ENCODE results near the gene BCR.

BCR gene

GRCh38 chr22:23151827-23152226, 28.5 kb upstream of the BCR start:
- DNase-seq, result no peak

GRCh38 chr22:23152238-23153114, 27.8 kb upstream of the BCR start:
- DNase-seq, result no peak

DNA sequence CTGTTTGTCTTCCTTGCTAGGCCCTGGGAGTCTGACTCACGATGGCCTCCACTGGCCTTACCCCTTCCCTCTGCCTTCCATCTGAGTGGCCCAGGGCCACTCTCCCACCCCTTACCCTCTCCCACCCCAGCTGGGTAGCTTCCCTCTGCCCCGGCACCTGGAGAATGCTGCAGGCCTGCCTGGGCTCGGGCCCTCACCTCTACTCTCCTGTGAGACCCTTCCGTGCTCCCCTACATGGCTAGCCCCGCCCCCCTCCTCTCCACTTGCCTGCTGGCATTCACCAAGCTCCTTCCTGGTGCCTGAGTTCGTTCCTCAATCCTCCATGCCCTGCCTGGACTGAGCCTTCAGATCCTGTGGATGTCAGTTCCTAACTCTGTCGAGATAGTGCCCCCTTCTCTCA, 26.3 kb upstream of the BCR start:
- no peak for DNase-seq

GRCh38 chr22:23154461-23154860, 25.8 kb upstream of the BCR start:
- no peak for DNase-seq

DNA sequence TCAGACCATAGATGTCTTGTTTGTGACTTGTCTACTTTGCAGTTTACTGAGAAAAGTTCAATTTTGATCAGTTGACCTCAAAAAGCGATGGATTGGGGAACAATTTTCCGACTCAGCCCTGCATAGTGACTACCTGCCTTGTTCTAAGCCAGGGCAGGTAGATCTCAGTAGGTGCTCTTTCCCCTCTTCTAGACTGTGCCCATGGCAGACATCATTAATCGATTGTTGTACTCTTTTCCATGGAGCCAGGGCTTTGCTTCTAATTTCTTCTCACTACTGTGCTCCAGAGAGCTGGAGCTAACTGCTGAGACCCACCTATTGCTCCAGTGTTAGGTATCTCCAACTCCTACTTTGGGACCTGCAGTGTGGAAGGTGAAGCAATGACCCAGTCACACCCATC, 25.2 kb upstream of the BCR start:
- DNase-seq, result no peak

- DNase-seq, result no peak
These were observed 24.5 kb upstream of the BCR start for GRCh38 chr22:23155831-23156230.

GRCh38 chr22:23156286-23156685, 24.0 kb upstream of the BCR start:
- no peak for DNase-seq

DNA sequence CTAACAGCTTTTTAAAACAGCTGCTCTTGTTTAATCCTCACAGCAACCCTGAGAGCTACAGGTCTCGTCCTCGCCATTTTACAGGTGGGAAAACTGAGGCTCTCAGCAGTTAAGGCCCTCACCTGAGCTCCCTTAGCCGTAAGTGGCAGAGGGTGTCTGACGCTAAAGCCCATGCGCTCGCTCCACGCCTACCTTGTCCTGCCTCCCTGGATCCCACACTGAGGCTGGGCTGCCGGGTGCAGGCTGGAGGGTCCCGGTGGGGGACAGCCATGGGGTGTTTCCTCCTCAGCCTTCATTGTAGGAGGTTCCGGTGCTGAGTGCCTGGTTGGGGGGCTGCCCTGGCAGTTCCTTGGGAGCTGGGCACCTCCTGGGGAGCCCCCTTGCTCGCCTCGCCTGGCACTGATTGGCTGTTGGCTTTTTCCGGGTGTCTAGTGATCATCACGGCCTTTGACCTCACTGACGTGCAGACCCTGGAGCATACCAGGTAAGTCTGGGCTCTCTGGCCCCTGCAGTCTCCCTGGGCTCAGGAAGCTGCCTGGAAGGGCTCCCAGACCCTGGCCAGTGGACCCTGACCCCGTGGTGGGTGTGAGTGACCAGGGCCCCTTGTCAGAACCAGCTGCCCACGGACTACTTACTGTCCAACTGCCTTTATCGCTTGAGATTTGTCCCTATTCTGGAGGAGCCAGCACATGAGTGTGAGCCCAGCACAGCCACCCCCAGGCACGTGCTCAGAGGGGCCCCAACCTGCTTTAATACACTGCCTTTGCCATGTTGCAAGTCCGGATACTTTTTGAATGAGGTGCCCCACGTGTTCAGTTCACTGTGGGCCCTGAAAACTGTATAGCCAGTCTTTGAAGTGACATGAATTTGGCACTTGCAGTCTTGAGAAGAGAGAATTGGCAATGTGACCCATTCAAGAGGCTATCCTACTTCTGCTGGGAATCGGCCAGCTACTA, 22.5 kb upstream of the BCR start:
- no peak for DNase-seq

- no peak for DNase-seq
These were observed 21.6 kb upstream of the BCR start for GRCh38 chr22:23158516-23159290.

- no peak for DNase-seq
These were observed 21.0 kb upstream of the BCR start for GRCh38 chr22:23159291-23159630.

DNA sequence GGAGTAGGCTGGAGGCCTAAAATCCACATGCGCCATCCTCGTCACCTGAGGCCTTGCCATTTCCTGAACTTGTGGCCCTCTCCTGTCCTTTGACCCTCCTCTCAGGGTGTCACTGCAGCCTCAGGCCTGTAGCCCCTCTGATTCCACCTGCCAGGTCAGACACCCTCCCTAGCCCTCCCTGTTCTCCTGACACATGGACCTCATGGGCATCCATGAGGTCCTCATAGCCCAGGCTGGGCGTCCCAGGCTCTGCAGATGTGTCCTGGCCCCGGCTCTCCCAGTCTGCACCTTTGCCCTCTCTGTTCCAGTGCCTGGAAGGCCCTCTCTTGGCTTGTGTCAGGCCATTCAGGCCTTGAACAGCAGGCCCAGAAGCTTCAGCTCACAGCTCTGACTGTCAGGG, 19.3 kb upstream of the BCR start:
- DNase-seq, result no peak

DNA sequence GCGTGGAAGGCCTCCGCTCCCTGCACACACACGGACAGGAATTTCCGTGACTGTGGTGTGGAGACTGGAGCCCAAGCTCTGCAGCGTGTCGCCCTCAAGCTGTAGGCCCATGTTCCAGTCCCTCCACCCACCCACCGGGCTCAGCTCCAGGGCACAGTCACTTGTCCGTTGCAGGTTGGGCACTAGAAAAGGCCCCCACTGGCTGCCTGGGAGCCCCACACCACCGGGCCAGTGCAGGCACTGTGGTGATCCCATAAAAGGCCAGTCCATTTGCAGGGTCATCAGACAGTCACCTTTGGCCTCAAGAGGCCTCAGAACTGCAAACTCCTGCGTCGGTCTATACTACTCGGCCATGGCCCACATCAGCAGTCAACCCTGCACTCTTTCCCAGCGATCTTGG, 18.7 kb upstream of the BCR start:
- no peak for DNase-seq

DNA sequence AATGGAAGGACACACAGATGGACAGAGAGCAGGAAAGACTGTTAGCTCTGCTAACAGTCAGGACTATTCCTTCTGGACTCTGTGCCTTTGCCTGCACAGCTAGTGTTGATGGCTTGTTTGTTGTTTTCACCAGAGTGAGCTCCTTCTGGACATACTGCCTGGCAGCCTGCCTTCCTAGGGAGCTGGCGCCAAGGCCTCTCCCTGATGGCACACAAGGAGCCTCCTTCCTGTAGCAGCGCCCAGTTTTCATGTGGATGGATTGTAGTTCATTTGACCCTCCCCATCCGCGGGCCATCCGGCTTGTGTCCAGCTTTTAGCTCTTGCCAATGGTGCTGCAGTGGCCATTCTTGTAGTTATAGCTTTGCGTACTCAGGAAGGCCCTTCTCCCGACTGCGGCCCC, 16.6 kb upstream of the BCR start:
- peak in 1 of 2 experiments; percentile 11 for DNase-seq

DNA sequence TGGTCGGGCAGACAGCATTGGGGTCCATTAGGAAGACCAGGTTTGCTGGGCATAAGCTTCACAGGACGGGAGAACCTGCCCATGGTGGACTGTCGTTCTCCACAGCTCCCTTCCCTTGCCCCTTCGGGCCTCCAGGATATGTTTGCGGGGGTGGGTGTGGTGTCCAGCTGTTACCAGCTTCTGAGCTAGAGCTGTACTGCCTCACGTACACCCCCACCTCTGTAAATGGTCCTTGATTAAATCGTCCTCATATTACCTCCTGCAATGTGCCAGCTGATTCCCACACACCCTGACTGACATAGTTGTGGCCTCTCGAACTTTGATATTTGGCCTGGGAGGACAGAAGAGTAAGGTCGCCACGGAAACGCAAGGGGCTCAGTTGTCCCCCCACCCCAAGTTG, 16.2 kb upstream of the BCR start:
- peak in 1 of 2 experiments; percentile 16 for DNase-seq

DNA sequence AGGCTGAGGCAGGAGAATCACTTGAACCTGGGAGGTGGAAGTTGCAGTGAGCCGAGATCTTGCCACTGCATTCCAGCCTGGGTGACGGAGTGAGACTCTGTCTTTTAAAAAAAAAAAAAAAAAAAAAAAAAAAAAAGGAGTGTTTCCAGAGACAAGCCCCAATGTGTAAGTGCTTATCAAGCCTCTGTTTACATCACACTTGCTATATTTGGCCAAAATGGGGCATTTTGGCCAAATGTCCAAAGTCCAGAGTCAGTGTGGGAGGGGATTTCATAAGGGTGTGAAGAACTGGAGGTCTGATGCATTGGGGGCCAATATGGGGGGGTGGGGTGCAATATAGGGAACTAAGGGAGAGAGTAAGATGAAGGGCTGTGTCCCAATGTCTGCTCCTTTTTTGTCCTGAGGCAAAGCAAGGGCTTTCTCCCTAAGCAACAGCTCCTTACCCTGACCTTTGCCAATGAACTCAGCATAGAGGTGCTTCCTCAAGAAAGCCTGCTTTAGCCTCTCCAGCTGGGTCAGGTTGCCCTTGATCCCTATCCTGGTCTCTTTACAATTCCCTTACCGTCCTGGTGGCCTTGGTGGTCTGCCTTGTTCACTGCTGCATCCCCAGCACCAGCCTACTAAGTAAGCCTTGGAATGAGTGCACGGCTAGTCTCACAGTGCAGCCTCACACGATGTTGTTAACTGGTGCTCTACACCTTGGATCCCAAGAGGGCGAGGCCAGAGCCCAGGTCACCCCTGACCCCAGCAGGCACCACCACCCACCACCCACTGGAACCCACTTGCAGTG, 14.1 kb upstream of the BCR start:
- no peak for DNase-seq

DNA sequence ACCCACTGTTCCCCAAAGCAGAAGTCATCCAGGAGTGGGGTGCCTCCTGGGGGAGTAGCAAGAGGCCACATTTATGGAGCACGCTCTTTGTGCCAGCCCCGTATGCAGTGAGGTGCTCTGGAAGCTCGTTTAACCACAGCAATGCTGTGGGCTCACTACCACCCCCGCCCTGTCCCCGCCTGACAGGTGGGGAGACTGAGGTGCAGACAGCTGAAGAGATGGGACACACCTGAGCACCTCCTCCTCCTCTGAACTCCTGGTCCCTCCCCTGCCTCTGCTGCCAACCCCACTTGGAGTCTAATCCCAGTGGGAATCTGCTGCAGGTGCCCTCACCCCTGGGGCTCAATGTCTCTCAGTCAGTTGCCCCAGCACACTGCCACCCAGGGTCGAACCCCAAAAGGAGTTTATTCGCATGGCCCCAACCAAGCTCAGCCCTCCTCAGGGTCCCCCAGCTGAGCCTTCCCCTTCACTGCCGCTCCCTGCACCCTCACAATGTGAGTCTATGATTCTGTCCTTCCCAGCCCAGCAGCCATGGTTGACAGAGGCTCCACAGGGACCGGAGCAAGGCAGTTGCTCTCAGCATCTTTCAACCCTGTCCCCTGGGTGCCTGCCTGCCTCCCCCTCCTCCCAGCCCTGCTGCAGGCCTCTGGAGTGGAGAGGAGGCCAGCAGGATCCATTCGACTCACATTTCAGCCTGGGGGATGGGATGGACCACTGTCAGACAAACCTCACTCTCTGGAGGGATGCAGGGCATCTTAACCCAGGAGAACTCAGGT, 13.3 kb upstream of the BCR start:
- peak; percentile 39 to 71 for DNase-seq

DNA sequence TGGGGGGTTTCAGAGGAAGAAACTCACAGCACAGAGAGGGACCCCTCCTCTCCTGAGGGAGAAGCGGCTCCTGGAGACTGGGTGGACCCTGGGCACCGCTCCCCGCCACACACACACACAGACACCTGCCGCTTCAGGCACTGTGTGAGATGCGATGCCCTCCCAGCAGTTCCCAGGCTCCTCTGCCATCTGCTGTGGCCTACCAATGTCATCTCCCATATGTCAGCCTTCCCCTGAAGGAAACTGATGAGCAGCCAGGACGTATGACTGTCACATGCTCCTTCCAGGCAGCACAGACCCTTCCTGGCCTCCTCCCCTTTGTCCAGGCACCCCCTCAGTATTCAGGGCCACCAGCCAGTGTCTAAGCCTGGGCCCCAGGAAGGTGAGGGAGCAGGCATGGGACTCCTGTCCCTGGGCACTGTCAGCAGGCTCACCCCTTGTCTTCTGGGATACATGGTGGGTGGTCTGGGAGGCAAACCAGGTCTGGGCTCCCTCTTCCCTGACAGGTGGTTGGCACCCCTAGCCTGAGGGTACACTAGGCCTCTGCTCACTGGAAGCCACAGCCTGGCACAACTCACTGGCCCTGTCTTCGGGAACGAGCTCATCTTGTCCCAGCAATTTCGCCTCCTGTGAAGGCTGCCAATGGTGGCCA, 11.8 kb upstream of the BCR start:
- peak; percentile 62 to 92 for DNase-seq

DNA sequence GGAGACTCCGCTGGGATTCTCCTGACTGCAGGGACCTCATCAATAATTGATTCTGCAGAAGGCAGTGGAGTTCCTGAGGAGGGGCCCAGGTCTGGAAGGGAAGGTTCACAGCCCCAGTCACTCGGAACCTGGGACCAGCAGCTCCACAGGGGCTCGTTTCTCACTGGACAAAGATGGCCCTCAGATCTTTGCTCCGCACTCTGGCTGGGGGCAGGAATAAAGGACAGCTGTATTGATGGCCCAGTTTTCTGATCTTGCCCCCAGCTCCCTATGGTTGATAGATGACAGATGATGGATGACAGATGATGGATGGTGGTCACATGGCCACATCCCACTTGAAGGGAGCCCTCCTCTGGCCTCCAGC, 11.3 kb upstream of the BCR start:
- peak in 1 of 2 experiments; percentile 27 for DNase-seq

DNA sequence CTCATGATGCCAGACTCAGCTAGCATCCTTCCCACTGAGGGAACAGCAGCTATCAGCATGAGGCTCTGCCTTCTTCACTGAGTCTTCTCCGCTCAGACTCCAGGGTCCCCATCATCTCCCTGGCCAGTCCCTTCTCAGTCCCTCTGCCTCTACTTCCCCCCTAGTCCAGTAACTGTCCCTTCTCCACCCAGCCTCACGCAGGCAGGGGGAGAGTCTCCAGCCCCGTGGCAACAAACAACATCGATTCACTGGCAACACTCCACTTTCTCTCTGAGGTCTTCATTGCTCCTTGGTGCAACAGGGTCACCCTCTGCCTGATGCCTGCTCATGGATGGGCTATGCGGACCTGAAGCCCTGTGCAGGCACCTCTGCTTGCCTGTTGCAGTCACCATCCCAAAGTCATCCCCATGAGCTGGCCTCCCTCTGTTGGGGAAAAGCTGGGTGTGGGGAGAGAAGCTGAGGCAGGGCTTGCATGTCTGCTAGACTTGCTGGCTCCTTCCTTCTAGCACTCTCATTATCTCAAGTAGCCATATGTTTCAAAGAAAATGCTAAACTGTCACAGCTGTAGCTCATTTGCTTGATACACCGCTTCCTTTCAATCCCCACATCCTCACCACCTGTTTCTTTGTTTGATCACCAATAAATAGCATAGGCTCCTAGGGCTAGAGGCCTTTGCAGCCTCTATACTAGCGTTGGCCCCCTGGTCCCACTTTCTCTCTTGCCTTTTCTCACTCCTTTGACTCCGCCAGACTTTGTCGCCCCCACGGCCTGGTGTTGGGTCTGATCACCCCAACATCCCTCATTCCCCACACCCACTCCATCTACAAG, 4.3 kb upstream of the BCR start:
- DNase-seq, result peak; percentile 84 to 96

DNA sequence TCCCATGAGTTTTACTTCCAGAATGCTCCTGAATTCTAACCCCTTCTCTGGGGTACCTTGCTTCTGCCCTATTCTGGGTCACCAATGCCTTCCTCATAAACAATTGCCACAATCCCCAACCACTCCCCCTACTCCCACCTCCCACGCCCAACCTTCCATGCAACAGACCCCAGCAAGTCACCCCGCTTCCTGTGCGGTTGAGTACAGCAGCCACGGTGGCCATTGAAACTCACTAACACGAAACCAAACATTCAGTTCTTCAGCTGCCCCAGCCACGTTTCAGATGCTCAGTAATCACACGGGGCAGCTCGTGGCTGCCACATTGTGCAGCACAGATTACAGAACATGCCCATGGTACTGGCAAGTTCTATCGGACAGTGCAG, 3.7 kb upstream of the BCR start:
- DNase-seq, result no peak

All from NCI-H524 (cell line).